ENCODE data around the gene NFASC.

The NFASC gene

GRCh38 chr1:204859861-204860267 lies 10.8 kb upstream of the NFASC start:
- DNase-seq (ENCODE audit: low read depth): no peak

- no peak for DNase-seq (ENCODE audit: low read depth)
These were observed 7.6 kb upstream of the NFASC start for GRCh38 chr1:204863024-204863423.

GRCh38 chr1:204863730-204864129 lies 6.9 kb upstream of the NFASC start:
- DNase-seq (ENCODE audit: low read depth): no peak

GRCh38 chr1:204866051-204866596 lies 4.5 kb upstream of the NFASC start:
- DNase-seq (ENCODE audit: low read depth): no peak

GRCh38 chr1:204867203-204867602 lies 3.5 kb upstream of the NFASC start:
- no peak for DNase-seq (ENCODE audit: low read depth)

- no peak for DNase-seq (ENCODE audit: low read depth)
These were observed 2.9 kb upstream of the NFASC start for GRCh38 chr1:204867666-204868339.

- DNase-seq (ENCODE audit: low read depth): no peak
These were observed 2.3 kb upstream of the NFASC start for GRCh38 chr1:204868340-204868700.

GRCh38 chr1:204869097-204869496 lies 1.6 kb upstream of the NFASC start:
- DNase-seq (ENCODE audit: low read depth): no peak

GRCh38 chr1:204871405-204872037 lies 859 bp downstream of the NFASC start:
- DNase-seq (ENCODE audit: low read depth): no peak

GRCh38 chr1:204872262-204872881 lies 1.7 kb downstream of the NFASC start:
- DNase-seq (ENCODE audit: low read depth): no peak

- DNase-seq (ENCODE audit: low read depth): no peak
These were observed 2.5 kb downstream of the NFASC start for GRCh38 chr1:204873176-204873575.

GRCh38 chr1:204873714-204874113 lies 3.1 kb downstream of the NFASC start:
- DNase-seq (ENCODE audit: low read depth): no peak

GRCh38 chr1:204874274-204874673 lies 3.6 kb downstream of the NFASC start:
- no peak for DNase-seq (ENCODE audit: low read depth)

- DNase-seq (ENCODE audit: low read depth): no peak
These were observed 4.6 kb downstream of the NFASC start for GRCh38 chr1:204875255-204875654.

GRCh38 chr1:204878621-204879234 lies 8.1 kb downstream of the NFASC start:
- DNase-seq (ENCODE audit: low read depth): no peak

GRCh38 chr1:204879351-204879750 lies 8.7 kb downstream of the NFASC start:
- DNase-seq (ENCODE audit: low read depth): no peak

GRCh38 chr1:204880906-204881305 lies 10.2 kb downstream of the NFASC start:
- no peak for DNase-seq (ENCODE audit: low read depth)

- DNase-seq (ENCODE audit: low read depth): no peak
These were observed 11.8 kb downstream of the NFASC start for GRCh38 chr1:204882479-204882878.

- DNase-seq (ENCODE audit: low read depth): no peak
These were observed 12.7 kb downstream of the NFASC start for GRCh38 chr1:204883405-204883804.

GRCh38 chr1:204885288-204885711 lies 14.6 kb downstream of the NFASC start:
- DNase-seq (ENCODE audit: low read depth): no peak

GRCh38 chr1:204885790-204886189 lies 15.1 kb downstream of the NFASC start:
- no peak for DNase-seq (ENCODE audit: low read depth)

GRCh38 chr1:204887846-204888245 lies 17.2 kb downstream of the NFASC start:
- DNase-seq (ENCODE audit: low read depth): no peak

GRCh38 chr1:204888294-204888693 lies 17.6 kb downstream of the NFASC start:
- DNase-seq (ENCODE audit: low read depth): no peak
